Measurements from ENCODE around the gene SPATA12. TPM values are rescaled to one million over a fixed set of nuclear protein-coding genes. Genes with fewer than 3 reads are reported as not detected.

SPATA12 gene
- total RNA-seq, 1 experiment from 2014 or later = not detected

GRCh38 chr3:57069503-57069902 is 9.0 kb downstream of the SPATA12 start:
- CTCF ChIA-PET = no interaction called here
- Histone ChIP-seq H3K27ac (ENCODE audit: low read depth, low read length, poor library complexity, severe bottlenecking) (no peak overlapping the region), H3K4me3 (ENCODE audit: low read depth, low read length, poor library complexity, severe bottlenecking) (no peak overlapping the region), H3K27me3 (replicated peaks; ENCODE audit: insufficient read depth, low read depth, low read length, poor library complexity) (no peaks in the 10 kb centered on the region), H3K4me1 (ENCODE audit: insufficient read depth, low read length, poor library complexity, severe bottlenecking) (no peaks in the 10 kb centered on the region), H3K36me3 (ENCODE audit: insufficient read depth, low read length, poor library complexity, severe bottlenecking) (no peaks in the 10 kb centered on the region), H3K9me3 (ENCODE audit: low read depth, low read length, poor library complexity, severe bottlenecking) (no peaks in the 10 kb centered on the region)
- BruUV-seq (replicated peaks) = no TSS peak
- DNase-seq (ENCODE audit: low spot score) = no peak
- TF ChIP-seq EZH2 (IDR thresholded peaks at IDR 0.05; ENCODE audit: borderline replicate concordance, low read depth, low read length, poor library complexity, severe bottlenecking) (no peak), CTCF (conservative IDR thresholded peaks at IDR 0.05; ENCODE audit: low read depth, low read length) (no peak)
- intact Hi-C loops (cut with micrococcal nuclease; ENCODE audit: unreplicated experiment) = no loop called here
- POLR2A ChIA-PET (ENCODE audit: low non-redundant PET) = no interaction called here

GRCh38 chr3:57073628-57074027 is 13.2 kb downstream of the SPATA12 start:
- no peak for DNase-seq (ENCODE audit: low spot score)
- Histone ChIP-seq H3K27me3 (replicated peaks; ENCODE audit: insufficient read depth, low read depth, low read length, poor library complexity) (peaks cover 7% of the 10 kb centered on the region), H3K9me3 (ENCODE audit: low read depth, low read length, poor library complexity, severe bottlenecking) (no peaks in the 10 kb centered on the region), H3K4me1 (ENCODE audit: insufficient read depth, low read length, poor library complexity, severe bottlenecking) (no peaks in the 10 kb centered on the region), H3K4me3 (ENCODE audit: low read depth, low read length, poor library complexity, severe bottlenecking) (no peak overlapping the region), H3K27ac (ENCODE audit: low read depth, low read length, poor library complexity, severe bottlenecking) (no peak overlapping the region), H3K36me3 (ENCODE audit: insufficient read depth, low read length, poor library complexity, severe bottlenecking) (no peaks in the 10 kb centered on the region)
- ChIA-PET CTCF (no interaction called here), POLR2A (ENCODE audit: low non-redundant PET) (no interaction called here)
- no peak for TF ChIP-seq CTCF (conservative IDR thresholded peaks at IDR 0.05; ENCODE audit: low read depth, low read length)
- TF ChIP-seq EZH2 (IDR thresholded peaks at IDR 0.05; ENCODE audit: borderline replicate concordance, low read depth, low read length, poor library complexity, severe bottlenecking) = no peak
- no TSS peak for BruUV-seq (replicated peaks)
- intact Hi-C loops (cut with micrococcal nuclease; ENCODE audit: unreplicated experiment) = no loop called here

- TF ChIP-seq CTCF (conservative IDR thresholded peaks at IDR 0.05; ENCODE audit: low read depth, low read length) (no peak), EZH2 (IDR thresholded peaks at IDR 0.05; ENCODE audit: borderline replicate concordance, low read depth, low read length, poor library complexity, severe bottlenecking) (no peak)
- no peaks in the 10 kb centered on the region for H3K36me3 ChIP-seq (ENCODE audit: insufficient read depth, low read length, poor library complexity, severe bottlenecking)
- DNase-seq (ENCODE audit: low spot score) = no peak
- no peaks in the 10 kb centered on the region for H3K9me3 ChIP-seq (ENCODE audit: low read depth, low read length, poor library complexity, severe bottlenecking)
- H3K27ac ChIP-seq (ENCODE audit: low read depth, low read length, poor library complexity, severe bottlenecking) = no peak overlapping the region
- peaks cover 7% of the 10 kb centered on the region for H3K27me3 ChIP-seq (replicated peaks; ENCODE audit: insufficient read depth, low read depth, low read length, poor library complexity)
- POLR2A ChIA-PET (ENCODE audit: low non-redundant PET) = no interaction called here
- BruUV-seq (replicated peaks) = no TSS peak
- H3K4me3 ChIP-seq (ENCODE audit: low read depth, low read length, poor library complexity, severe bottlenecking) = no peak overlapping the region
- CTCF ChIA-PET = no interaction called here
- intact Hi-C loops (cut with micrococcal nuclease; ENCODE audit: unreplicated experiment) = no loop called here
- H3K4me1 ChIP-seq (ENCODE audit: insufficient read depth, low read length, poor library complexity, severe bottlenecking) = no peaks in the 10 kb centered on the region
These were observed 13.7 kb downstream of the SPATA12 start for GRCh38 chr3:57074135-57074534.
